Hepatocyte (in vitro differentiated cells): Measurements from ENCODE around the gene LHX4.

Experiments
- CTCF ChIP-seq: fragments of 200-600 bp; sonication (generic); IDR thresholded peaks from 2 replicates; pipeline ENCODE4 v1.5.1; 2016; ENCODE audit warnings: antibody characterized with exemption, mild to moderate bottlenecking; ENCODE audit not compliant: poor library complexity
- EZH2phosphoT487 ChIP-seq: fragments of 200-600 bp; sonication (generic); IDR thresholded peaks from one replicate; pipeline ENCODE4 v1.6.1; 2018; ENCODE audit warnings: antibody characterized with exemption, mild to moderate bottlenecking, low read depth, moderate library complexity; ENCODE audit not compliant: unreplicated experiment, severe bottlenecking

GRCh38 chr1:180213401-180214170 lies 16.5 kb upstream of the LHX4 start:
- TF ChIP-seq CTCF, result no peak
- no peak for TF ChIP-seq EZH2phosphoT487
